Right ventricle myocardium inferior (tissue), 1 donor: ENCODE data around the gene CCL1. TPM values are rescaled to one million over a fixed set of nuclear protein-coding genes. Genes with fewer than 3 reads are reported as not detected.

Source experiments
- ATAC-seq: fragments of 200-7000 bp; cut with Tn5 transposase; one replicate; pipeline ENCODE4 v1.9.1; 2020; ENCODE audit warnings: mild to moderate bottlenecking, moderate library complexity
- DNase-seq: peaks from one replicate; pipeline ENCODE4 v3.0.0; 2021; ENCODE audit errors: missing footprints
- intact Hi-C: fragments of 100-400 bp; cut with DNase I; formaldehyde crosslinking; loops from one replicate; pipeline ENCODE4 v1.11.0; 2022
- long read RNA-seq: library from polyadenylated mRNA; unstranded; transcript quantifications from one replicate; pipeline ENCODE4 v2.0.0, GENCODE V29; 2021
- total RNA-seq: library from RNA; stranded (reverse); fragmentation: NEBNext Ultra II Directional; extraction: Animal tissue kit (Norgen Biotek cat#: 25700); gene quantifications from one replicate; pipeline ENCODE4 v1.2.1, GENCODE V29; 2021
- donor health status: DM: no; HTN: yes; CAD: no; lungs with severe emphysema.

The CCL1 gene, protein sequence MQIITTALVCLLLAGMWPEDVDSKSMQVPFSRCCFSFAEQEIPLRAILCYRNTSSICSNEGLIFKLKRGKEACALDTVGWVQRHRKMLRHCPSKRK
- total RNA-seq, result not detected
- long read RNA-seq, result 0 reads

DNA sequence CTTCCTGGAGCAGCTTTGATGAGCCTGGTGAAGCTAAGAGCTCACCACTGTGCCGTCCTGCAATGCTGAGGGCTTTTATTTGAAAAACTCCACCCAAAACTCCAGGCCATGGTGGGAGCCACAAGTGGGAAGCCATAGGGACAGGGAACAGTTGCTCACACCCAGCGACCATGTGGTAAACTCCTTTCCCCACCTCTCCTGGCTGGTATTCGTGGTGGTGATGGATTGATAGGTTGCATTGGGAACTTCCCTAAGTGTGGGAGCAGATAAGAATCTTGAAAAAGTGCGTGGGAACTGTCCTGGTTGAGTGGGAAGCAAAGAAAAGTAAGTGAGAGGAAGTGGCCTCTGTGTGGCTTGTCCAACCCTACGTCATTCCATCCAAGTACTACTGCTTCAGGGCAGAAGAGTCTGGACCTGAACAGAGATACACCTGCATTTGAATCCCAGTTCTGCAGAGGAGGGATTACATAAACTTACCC, at the start of gene CCL1:
Gene CCL1, minus strand, starts transcription at position 51 of the 479 bp plus-strand sequence. CDS start 72 bp downstream, outside the sequence.
- DNase-seq (no peak), ATAC-seq (no peak)
- intact Hi-C loops, result loop anchor here (5.0 kb wide), 2 partner anchors 56 to 106 kb away; partner anchors contain the start of gene CCL2

DNA sequence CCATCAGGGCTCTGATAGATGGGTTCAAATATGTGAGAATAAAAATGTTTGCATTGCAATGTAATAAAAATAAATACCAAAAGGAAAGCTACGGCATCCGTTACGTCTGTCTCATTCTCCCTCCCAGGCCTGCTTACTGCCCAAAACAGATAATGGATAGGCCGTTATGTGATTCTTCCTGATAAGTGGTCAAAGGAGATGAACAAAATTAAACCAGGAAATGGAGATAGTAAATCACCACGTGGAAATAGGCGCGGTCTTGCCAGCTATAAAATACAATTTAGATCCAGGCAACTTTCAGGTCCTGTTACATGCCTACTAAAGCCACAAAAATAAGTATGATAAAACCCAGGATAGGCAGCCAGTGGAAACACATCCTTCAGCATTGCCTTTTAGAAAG, 49.5 kb upstream of the CCL1 start:
- DNase-seq (no peak), ATAC-seq (no peak)
- intact Hi-C loops, result no loop called here

DNA sequence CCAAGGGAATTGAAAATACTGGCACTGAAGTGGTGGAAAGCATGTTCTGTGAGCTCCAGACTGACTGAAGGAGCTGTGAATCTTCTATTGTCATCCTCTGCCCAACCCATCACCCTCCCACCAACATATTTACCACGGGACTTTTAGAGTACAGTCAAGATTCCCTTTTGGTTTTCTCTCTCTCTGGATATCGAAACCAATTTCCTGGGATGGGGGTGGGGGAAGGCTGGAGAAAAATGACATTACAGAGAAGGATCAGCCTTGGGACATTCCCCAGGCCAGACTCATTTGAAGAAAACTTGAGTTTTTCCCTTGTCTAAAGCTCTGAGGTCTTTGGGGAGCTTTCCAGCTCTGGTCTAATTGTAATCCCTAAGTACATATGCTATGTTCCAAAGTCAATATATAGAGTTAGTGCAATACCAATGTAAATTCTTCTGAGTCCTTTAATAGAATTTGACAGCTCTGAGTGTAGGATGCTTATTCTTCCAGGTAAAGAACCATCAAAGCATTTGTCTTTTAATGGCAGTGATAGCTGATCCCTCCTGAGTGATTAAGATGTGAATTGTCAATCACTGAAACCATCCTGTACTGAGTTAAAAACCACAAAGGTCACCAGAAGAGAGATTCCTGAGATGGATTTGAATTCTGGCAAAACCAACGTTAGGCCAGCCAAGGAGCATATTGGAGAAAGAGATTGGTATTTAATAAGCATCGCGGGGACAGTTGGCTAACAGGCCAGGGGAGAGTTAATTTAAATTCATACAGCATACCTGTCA, 48.8 kb upstream of the CCL1 start:
- ATAC-seq (no peak), DNase-seq (no peak)
- intact Hi-C loops, result no loop called here

DNA sequence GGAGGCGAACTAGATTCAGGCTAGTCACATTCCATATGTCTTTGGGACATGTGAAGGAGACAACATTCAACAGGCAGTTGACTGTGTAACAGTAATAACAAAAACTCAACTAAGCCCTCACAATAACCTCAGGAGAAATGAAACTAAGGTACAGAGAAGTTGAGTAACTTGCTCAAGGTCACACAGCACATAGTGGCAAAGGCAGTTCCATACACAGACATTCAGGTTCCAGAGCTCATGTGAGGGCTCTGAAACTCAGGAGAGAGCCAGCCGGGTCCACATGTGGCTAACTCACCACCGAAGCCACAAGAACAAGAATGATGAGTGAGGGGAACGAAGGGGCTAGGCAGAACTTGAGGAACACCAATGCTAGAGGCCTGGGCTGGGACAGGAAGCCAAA, 46.3 kb upstream of the CCL1 start:
- intact Hi-C loops, result no loop called here
- DNase-seq (no peak), ATAC-seq (no peak)

DNA sequence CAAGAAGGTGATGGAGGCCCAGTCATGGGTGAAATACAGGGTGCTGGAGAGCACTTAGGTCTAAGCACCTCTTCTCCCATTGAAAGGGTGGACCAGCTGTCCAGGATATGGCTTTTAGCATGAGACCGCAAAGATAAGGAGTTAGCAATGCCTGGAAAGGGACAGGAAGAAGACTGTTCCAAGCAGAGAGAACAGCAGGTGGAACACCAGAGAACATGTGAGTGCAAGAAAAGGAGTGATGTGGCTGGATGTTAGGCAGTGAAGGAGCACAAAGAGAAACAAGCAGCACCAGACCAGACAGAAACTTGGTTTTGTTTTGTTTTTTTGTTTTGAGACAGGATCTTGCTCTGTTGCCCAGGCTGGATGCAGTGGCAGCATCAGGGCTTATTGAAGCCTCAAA, 45.4 kb upstream of the CCL1 start:
- no peak for ATAC-seq
- intact Hi-C loops, result no loop called here
- no peak for DNase-seq

DNA sequence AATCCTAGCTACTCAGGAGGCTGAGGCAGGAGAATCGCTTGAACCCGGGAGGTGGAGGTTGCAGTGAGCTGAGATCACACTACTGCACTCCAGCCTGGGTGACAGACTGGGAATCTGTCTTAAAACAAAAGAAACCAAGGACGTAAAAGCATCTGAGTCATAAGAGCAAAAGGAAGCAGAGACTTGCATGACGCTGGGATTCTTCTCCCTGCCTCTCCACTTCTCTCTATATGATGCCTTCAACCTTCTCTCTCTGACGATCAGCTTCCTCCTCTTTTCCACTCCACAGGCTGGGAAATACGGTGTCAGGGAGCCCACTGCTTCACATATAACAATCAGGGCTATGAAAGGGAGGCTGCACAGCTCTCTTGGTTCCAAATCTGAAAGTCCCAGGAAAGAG, 43.2 kb upstream of the CCL1 start:
- intact Hi-C loops, result no loop called here
- ATAC-seq (no peak), DNase-seq (no peak)

DNA sequence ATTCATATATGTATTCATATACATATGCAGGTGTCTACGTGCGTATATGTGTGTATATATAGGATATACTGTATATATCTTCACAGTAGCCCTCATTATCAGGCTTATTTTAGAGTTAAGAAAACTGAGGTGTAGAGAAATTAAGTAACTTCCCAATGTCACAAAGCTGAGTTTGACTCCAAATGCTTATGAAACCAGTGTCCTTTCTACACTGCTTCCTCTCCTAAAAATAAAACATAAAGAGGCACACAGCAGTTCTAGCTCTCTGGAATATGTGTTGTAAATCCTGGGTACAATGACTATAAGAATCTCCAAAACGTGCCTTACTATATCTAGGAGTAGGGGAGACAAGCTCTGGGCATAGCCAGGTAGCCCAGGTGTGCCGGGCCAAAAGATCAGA, 40.0 kb upstream of the CCL1 start:
- no peak for ATAC-seq
- intact Hi-C loops, result no loop called here
- no peak for DNase-seq

DNA sequence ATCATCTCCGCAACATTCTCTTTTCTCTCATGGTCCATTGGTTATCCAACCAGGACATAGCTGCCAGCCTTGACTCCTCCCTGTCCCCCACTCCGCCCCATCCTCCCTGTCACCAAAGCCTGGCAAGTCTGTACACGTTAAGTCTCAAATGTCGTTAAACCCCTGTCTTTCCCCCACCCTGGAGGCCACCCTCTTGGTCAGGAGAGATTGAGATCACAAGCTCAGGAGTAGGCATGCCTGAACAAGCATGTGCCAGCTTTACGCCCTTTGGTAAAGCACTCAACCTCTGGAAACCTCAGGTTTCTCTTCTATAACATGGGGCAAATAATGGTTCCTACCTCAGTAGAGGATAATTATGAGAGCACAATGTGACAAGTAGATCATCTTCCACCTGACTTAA, 38.1 kb upstream of the CCL1 start:
- intact Hi-C loops, result no loop called here
- ATAC-seq, result no peak

DNA sequence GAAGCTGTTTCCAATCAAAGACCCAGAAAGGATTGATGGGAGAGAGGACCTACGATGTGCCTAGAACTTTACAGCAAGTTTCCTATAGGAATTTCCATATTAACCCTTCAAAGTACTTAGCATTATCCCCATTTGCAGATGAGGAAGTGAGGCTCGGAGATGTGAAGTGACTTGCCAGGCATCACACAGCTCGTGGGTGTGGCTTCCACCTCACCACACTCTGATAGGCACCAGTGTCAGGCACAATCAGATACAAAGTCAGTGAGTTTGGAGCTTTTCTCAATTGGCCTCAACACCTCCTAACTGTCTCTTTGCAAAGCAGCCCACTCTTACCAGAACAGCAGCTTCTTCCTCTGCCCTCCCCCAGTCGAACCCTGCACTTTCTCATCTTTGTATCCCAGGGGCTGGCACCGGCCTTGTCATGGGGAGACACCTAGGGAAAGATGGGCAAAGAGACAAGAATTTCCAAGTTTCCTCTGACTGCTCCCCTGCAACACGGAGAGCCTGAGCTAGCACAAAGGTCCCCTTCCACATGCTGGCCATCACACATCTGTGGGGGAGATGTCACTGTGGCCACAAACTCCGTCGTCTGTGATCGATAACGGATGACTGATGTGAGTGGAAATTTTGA, 37.4 kb upstream of the CCL1 start:
- intact Hi-C loops, result no loop called here
- no peak for ATAC-seq

More for the DNA sequence above, 38.1 kb upstream of the CCL1 start:
- DNase-seq, result no peak

DNA sequence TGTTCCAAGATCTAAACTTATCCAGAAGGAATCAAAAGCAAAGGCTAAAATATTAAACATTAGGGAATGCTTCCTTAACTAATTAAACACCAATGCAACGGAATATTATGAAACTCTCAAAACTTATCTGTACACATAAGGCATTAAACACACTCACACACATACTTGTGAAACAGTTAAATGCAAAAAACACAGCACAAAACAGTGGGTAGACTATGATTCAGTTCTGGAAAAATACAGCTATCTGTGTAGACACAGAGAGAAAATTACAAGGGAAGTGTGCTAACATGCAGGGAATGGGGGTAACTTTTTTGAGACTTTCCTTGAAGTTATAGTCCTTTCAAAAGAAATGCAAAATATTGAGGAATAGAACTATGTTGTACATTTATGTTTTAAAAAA, 36.7 kb upstream of the CCL1 start:
- no peak for ATAC-seq
- intact Hi-C loops, result no loop called here
- no peak for DNase-seq

More for the DNA sequence above, 37.4 kb upstream of the CCL1 start:
- no peak for DNase-seq

DNA sequence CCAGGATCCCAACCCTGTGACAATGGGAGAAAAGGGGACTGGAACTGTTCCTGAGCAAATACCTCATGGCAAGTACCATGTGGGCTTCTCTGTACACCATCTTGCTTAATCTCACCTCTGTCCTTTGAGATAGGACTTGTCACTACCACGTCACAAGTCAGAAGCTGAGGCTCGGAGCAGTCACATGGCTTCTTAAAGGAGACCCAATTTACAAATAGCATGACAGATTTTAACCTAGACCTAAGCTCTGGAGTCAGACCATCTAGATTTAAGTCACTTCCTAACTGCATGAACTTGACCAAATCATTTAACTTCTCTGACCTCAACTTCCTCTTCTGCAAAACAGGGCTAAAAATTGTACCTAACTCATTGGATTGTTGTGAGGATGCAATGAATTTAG, 36.0 kb upstream of the CCL1 start:
- DNase-seq (no peak), ATAC-seq (no peak)
- intact Hi-C loops, result no loop called here

DNA sequence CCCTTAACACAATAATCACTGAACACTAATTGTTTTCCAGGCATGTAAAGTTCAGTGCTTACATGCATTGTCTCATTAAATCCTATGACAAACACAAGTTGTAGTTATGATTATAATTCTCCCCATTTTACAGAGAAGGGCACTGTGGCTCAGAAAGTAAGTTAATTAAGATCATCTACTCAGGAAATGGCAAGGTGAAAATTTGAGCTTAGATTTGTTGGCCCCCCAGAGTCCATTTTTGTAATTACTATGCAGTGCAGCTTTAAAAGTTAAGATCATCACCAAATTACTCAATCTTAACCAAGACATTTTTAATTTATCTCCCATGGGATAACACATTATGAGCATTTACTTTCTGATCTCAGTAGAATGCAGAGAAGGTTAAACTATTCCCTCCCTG, 34.2 kb upstream of the CCL1 start:
- DNase-seq, result no peak
- ATAC-seq, result no peak
- intact Hi-C loops, result no loop called here

DNA sequence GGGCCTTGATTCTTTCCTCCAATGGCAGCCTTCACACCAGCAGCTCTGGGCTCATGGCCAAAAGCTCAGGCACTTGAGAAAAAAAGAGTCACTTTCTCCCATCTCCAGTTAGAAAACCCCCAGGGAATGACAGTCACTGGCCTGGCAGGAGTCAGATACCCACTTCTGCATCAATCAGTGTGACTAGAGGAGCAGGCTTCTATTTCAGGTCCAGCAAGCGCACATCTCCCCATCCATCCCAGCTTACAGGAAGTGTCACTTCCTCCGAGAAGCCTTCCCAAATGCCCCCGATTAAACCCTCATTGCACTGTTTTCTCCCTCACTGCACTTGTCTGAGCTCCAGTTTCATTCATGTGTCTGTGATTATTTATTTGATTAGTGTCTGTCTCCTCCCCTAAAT, 30.4 kb upstream of the CCL1 start:
- DNase-seq, result no peak

DNA sequence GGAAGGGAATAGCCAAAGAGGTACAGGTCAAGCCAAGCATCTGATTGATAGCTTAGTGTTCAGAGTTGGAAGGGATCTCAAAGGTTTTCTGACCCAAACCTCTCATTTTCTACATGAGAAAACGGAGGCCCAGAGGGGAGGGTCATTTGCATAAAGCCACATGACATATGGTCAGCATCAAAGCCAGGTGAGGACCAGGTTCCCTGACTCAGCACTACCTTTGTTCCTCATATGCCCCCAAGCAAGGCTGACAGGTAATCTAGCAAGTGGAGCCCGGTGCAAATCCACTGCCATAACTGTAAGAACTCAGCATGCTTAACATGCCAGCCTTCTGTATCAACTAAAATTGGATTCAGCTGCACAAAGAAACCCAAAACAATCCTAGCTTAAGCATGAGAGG, 28.2 kb upstream of the CCL1 start:
- no peak for ATAC-seq
- intact Hi-C loops, result no loop called here

More for the DNA sequence above, 30.4 kb upstream of the CCL1 start:
- intact Hi-C loops, result no loop called here
- no peak for ATAC-seq

DNA sequence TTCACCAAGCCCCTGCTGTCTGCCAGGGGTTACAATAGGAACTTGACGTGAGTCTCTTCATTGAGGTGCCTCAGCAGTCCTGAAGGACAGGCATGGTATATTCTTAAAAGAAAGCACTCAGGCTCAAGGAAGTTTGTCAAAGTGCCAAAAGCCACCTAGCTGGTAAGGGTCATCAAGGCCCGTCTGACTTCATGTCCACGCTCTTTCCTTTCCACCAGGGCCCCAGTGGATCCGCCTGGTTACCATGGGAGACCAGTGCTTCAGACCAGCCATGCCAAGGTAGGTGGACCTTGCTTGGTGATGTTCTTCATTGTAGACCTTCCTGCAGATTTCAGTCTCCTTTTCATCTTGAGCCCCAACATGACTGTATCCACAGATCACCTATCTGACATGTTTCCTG, 27.6 kb upstream of the CCL1 start:
- DNase-seq (no peak), ATAC-seq (no peak)
- intact Hi-C loops, result no loop called here

More for the DNA sequence above, 28.2 kb upstream of the CCL1 start:
- no peak for DNase-seq

DNA sequence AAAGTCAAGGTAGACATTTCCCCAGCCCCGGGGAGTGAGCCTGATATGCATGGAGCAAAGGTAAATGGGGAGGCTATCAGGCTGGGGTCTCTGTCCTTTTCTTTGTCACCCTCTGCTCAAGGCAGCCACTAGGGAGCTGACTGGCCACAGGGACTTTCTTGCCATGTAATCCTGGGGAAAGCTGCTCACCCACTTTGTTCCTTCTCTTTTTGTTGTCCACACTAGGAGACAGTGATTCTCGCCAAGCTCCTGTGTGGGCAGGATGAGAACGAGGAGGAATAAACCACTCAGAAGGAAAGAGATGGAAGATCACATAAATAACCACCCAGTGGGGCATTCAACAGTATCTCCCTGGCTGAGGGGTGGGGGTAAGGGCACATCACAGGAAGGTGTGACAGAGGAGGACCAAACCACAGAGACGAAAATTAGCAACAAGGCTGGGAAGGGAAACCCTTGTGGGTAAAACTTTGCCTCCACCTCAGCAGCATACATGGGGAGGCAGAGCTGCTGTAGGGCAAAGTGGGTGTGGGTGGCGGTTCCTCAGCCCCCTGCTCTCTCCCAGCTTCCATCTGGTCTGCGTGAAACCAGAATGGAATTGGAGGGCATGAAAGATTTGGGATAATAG, 26.2 kb upstream of the CCL1 start:
- intact Hi-C loops, result no loop called here
- DNase-seq (no peak), ATAC-seq (no peak)

DNA sequence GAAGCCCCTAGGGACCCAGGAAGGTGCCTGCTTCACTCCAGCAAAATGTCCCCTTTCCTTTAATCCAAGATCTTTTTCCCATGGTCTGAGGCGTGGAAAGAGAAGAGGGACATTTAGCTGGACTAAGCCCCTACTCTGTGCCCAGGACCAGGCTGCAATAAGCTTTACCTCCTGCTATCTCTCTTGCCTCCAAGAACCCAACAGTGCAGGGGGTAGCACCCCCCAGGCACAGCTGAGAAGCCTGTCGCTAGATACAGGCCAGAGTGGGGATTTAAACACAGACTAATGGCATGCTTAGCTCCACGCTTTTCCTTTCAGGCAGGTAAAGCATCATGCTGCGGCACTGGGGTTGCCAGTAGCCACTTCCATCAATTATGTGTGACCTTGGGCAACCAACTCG, 24.5 kb upstream of the CCL1 start:
- no peak for ATAC-seq

DNA sequence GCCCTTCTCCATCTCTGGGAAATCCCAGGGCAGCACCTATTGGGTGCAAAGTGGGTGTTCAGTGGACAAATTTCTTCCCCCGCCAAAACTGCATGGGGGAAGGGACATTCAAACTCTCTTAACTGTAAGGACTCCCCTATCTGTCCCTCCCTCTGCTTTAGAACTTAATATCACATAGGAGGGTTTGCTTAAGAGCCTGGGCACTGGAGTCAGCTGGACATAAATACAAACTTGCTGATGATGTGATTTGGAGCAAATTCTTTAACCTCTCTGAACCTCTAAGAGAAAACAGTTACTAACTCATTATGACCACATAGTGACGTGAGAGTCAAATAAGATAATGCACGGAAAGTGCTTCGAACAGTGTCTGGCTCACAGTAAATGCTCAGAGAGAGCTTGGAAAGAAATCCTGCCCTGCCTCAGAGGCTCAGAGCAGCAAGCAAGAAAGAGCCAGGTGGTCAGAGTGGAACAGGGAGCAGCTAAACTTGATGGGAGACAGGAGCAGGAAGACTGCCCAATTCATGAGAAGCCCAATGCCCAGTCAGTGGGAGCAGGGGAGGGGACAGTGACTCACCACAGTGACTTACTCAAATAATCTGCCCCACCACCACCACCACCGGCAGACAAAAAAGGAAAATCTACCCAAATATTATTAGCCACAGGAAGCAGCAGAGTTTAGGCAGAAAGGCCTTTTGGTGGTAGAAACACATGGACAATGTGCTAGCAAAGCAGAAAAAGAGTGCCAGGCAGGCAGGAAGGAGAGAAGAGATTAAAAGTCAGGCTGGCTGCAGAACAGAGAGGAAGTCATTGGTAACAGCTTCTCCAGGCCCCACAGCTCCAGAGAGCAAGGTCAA, 23.9 kb upstream of the CCL1 start:
- ATAC-seq, result no peak
- intact Hi-C loops, result no loop called here

More for the DNA sequence above, 24.5 kb upstream of the CCL1 start:
- intact Hi-C loops, result no loop called here
- no peak for DNase-seq

DNA sequence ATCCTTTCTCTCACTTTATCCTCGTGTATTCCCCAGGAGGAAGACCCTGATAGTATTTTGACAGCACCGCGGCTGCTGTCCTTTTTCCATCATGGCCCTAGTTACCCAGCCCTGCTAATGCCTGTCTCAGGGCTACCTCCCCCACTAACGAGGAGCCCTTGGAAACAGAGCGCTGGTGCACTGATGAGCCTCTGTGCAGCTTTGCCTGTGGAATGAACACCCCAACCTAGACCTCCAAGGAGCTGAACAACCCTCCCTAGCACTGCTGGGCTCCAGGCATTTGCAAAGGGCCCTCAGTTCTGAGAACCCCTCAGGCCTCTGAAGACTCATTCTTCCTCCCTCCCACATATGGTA, 23.3 kb upstream of the CCL1 start:
- intact Hi-C loops, result no loop called here
- DNase-seq (no peak), ATAC-seq (no peak)

More for the DNA sequence above, 23.9 kb upstream of the CCL1 start:
- no peak for DNase-seq
